H9 (cell line): ENCODE data around the gene GLUL. TPM values are rescaled to one million over a fixed set of nuclear protein-coding genes. Genes with fewer than 3 reads are reported as not detected.

Source experiments
- DNase-seq: peaks from one replicate; pipeline ENCODE4 v3.0.0-alpha.2; 2017
- H2AFZ ChIP-seq: one replicate; pipeline ENCODE4 v1.6.1; 2013; ENCODE audit warnings: mild to moderate bottlenecking, low read length, control low read depth, moderate library complexity
- H2AK5ac ChIP-seq: 2 replicates; pipeline ENCODE4 v1.6.1; 2013; ENCODE audit warnings: low read length, control low read depth, mixed read lengths; ENCODE audit not compliant: insufficient read length
- H2BK120ac ChIP-seq: one replicate; pipeline ENCODE4 v1.6.1; 2013; ENCODE audit warnings: low read depth, mild to moderate bottlenecking, low read length, control low read depth, inconsistent platforms; ENCODE audit not compliant: poor library complexity, severe bottlenecking
- H2BK12ac ChIP-seq: 2 replicates; pipeline ENCODE4 v1.6.1; 2013; ENCODE audit warnings: low read length, control low read depth, mixed read lengths, low read depth; ENCODE audit not compliant: insufficient read length
- H2BK15ac ChIP-seq: 2 replicates; pipeline ENCODE4 v1.6.1; 2013; ENCODE audit warnings: low read depth, low read length, control low read depth
- H2BK20ac ChIP-seq: one replicate; pipeline ENCODE4 v1.6.1; 2013; ENCODE audit warnings: low read depth, mild to moderate bottlenecking, low read length, control low read depth, inconsistent platforms; ENCODE audit not compliant: poor library complexity, severe bottlenecking
- H2BK5ac ChIP-seq: 2 replicates; pipeline ENCODE4 v1.6.1; 2013; ENCODE audit warnings: low read length, control low read depth, mixed read lengths; ENCODE audit not compliant: insufficient read length
- H3K14ac ChIP-seq: 2 replicates; pipeline ENCODE4 v1.6.1; 2013; ENCODE audit warnings: low read length, control low read depth; ENCODE audit not compliant: insufficient read depth
- H3K18ac ChIP-seq: 2 replicates; pipeline ENCODE4 v1.6.1; 2013; ENCODE audit warnings: low read depth, mild to moderate bottlenecking, mixed read lengths, low read length, control low read depth; ENCODE audit not compliant: insufficient read length
- H3K23ac ChIP-seq: 2 replicates; pipeline ENCODE4 v1.6.1; 2013; ENCODE audit warnings: low read length, control low read depth, mixed read lengths, low read depth; ENCODE audit not compliant: insufficient read length
- H3K23me2 ChIP-seq: 2 replicates; pipeline ENCODE4 v1.6.1; 2013; ENCODE audit warnings: low read depth, mild to moderate bottlenecking, mixed read lengths, low read length, control low read depth; ENCODE audit not compliant: insufficient read length, poor library complexity, severe bottlenecking
- H3K27ac ChIP-seq: 2 replicates; pipeline ENCODE4 v1.5.1; 2013; ENCODE audit warnings: low read length, control low read depth, mixed read lengths, low read depth; ENCODE audit not compliant: insufficient read length
- H3K27me3 ChIP-seq: 2 replicates; pipeline ENCODE4 v1.6.1; 2013; ENCODE audit warnings: low read length, control low read depth, inconsistent platforms; ENCODE audit not compliant: insufficient read depth
- H3K4ac ChIP-seq: 2 replicates; pipeline ENCODE4 v1.6.1; 2013; ENCODE audit warnings: low read depth, mild to moderate bottlenecking, control low read depth, inconsistent platforms, low read length, moderate library complexity
- H3K4me1 ChIP-seq: 2 replicates; pipeline ENCODE4 v1.6.1; 2013; ENCODE audit warnings: low read length, control low read depth, inconsistent platforms; ENCODE audit not compliant: insufficient read depth
- H3K4me2 ChIP-seq: 2 replicates; pipeline ENCODE4 v1.6.1; 2013; ENCODE audit warnings: low read length, control low read depth, mixed read lengths; ENCODE audit not compliant: insufficient read length, insufficient read depth
- H3K56ac ChIP-seq: 2 replicates; pipeline ENCODE4 v1.6.1; 2013; ENCODE audit warnings: low read depth, mild to moderate bottlenecking, mixed read lengths, low read length, control low read depth; ENCODE audit not compliant: insufficient read length
- H3K79me1 ChIP-seq: 2 replicates; pipeline ENCODE4 v1.6.1; 2013; ENCODE audit warnings: low read depth, mild to moderate bottlenecking, moderate library complexity, low read length, control low read depth, inconsistent platforms; ENCODE audit not compliant: insufficient read depth, poor library complexity, severe bottlenecking
- H3K79me2 ChIP-seq: 2 replicates; pipeline ENCODE4 v1.6.1; 2013; ENCODE audit warnings: low read length, control low read depth, inconsistent platforms; ENCODE audit not compliant: insufficient read depth
- H3K9ac ChIP-seq: 2 replicates; pipeline ENCODE4 v1.6.1; 2013; ENCODE audit warnings: low read length, control low read depth, mixed read lengths; ENCODE audit not compliant: insufficient read length; ENCODE audit errors: extremely low read depth
- H3K9me3 ChIP-seq: one replicate; pipeline ENCODE4 v1.6.1; 2013; ENCODE audit warnings: low read depth, low read length, inconsistent platforms; ENCODE audit not compliant: control insufficient read depth
- H3T11ph ChIP-seq: one replicate; pipeline ENCODE4 v1.6.1; 2013; ENCODE audit warnings: mild to moderate bottlenecking, low read length, control low read depth, inconsistent platforms
- H4K20me1 ChIP-seq: one replicate; pipeline ENCODE4 v1.6.1; 2013; ENCODE audit not compliant: control insufficient read depth, insufficient read length, insufficient read depth
- H4K5ac ChIP-seq: 2 replicates; pipeline ENCODE4 v1.6.1; 2013; ENCODE audit warnings: low read depth, mild to moderate bottlenecking, mixed read lengths, low read length, control low read depth; ENCODE audit not compliant: insufficient read length
- H4K8ac ChIP-seq: replicated peaks from 2 replicates; pipeline ENCODE4 v1.6.1; 2013; ENCODE audit warnings: low read length, control low read depth, mixed read lengths, low read depth; ENCODE audit not compliant: insufficient read length
- H4K91ac ChIP-seq: 2 replicates; pipeline ENCODE4 v1.6.1; 2013; ENCODE audit warnings: low read depth, mild to moderate bottlenecking, moderate library complexity, mixed read lengths, low read length, control low read depth; ENCODE audit not compliant: insufficient read length
- H3K27ac Mint-ChIP-seq, 3 experiments: 2 replicates in 2 of 3; 3 replicates in 1 of 3; pipeline ENCODE4 v1.8.0; 2020 to 2021; ENCODE audit warnings: mixed read lengths in 3 of 3, mild to moderate bottlenecking in 1 of 3, moderate library complexity in 1 of 3
- H3K27me3 Mint-ChIP-seq: 2 replicates; pipeline ENCODE4 v1.8.0; 2021; ENCODE audit warnings: low read depth, mild to moderate bottlenecking, moderate library complexity, mixed read lengths
- H3K36me3 Mint-ChIP-seq, 3 experiments: 2 replicates in 2 of 3; 3 replicates in 1 of 3; pipeline ENCODE4 v1.8.0; 2020 to 2021; ENCODE audit warnings: low read depth in 3 of 3, mixed read lengths in 3 of 3; ENCODE audit not compliant: insufficient read depth in 1 of 3
- H3K4me1 Mint-ChIP-seq, 2 experiments: 2 replicates each; pipeline ENCODE4 v1.8.0; 2020; ENCODE audit warnings: mixed read lengths in 2 of 2
- H3K4me3 Mint-ChIP-seq, 2 experiments: 2 replicates in 1 of 2; 3 replicates in 1 of 2; pipeline ENCODE4 v1.8.0; 2020 to 2021; ENCODE audit warnings: mild to moderate bottlenecking in 2 of 2, mixed read lengths in 2 of 2, moderate library complexity in 1 of 2
- H3K9me3 Mint-ChIP-seq, 2 experiments: 2 replicates in 1 of 2; 3 replicates in 1 of 2; pipeline ENCODE4 v1.8.0; 2020; ENCODE audit warnings: mild to moderate bottlenecking in 2 of 2, mixed read lengths in 2 of 2, moderate library complexity in 1 of 2
- WGBS: extraction: QIAGEN DNeasy Blood & Tissue Kit; methylation state at CpG from one replicate; pipeline ENCODE4 v1.1.7; 2013; ENCODE audit warnings: missing lambda C conversion rate, low lambda C conversion rate, mixed read lengths; ENCODE audit not compliant: insufficient read length; ENCODE audit errors: extremely low coverage; 5-methylcytosine and 5-hydroxymethylcytosine counted together
- total RNA-seq: library from RNA; stranded (reverse); gene quantifications from 2 replicates; pipeline ENCODE4 v1.2.1, GENCODE V29; 2021
- TF ChIP-seq, protein P1 (sequence below): fragments of 200-600 bp; sonication (generic); conservative IDR thresholded peaks from 3 replicates; pipeline ENCODE4 v1.8.0; 2021; ENCODE audit warnings: antibody characterized with exemption, mild to moderate bottlenecking

Gene GLUL
- total RNA-seq, 1 experiment from 2014 or later: 332 TPM

DNA sequence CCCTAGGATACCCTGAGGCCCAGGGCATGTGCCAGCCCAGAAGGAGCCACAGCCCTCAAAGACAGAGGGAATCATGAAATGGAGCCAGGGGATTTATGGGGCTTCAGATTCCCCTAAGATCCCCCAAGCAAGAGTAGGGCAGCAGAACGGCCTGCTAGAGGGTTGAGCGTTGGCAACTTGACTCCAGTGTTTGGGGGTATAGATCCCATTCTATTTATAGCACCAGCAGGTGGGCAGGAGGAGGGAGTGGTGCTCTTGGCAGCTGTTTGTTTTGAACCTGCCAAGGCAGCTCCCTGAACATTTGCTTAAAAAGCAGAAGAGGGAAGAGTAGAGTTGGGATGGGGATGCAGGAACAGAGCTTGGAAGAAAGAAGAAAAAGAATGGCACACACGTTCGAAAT, 33.7 kb downstream of the GLUL start:
- Histone ChIP-seq H2BK20ac (no peak overlapping the region), H3K4me1 (peaks cover 3% of the 10 kb centered on the region; the same call in 1 of the 2 replicates), H3K79me1 (no peaks in the 10 kb centered on the region), H3K9me3 (no peaks in the 10 kb centered on the region), H4K5ac (no peak overlapping the region), H3K18ac (no peak overlapping the region), H2BK12ac (no peak overlapping the region), H3K23me2 (no peaks in the 10 kb centered on the region), H4K91ac (no peak overlapping the region), H3K27ac (no peak overlapping the region), H2BK15ac (no peak overlapping the region), H4K20me1 (no peaks in the 10 kb centered on the region), H3K56ac (no peak overlapping the region), H3T11ph (no peak overlapping the region), H4K8ac (no peak overlapping the region), H2AK5ac (no peak overlapping the region), H3K14ac (no peak overlapping the region), H2BK120ac (peak overlapping the region; percentile 12), H3K79me2 (no peaks in the 10 kb centered on the region), H3K27me3 (no peaks in the 10 kb centered on the region), H3K4ac (no peak overlapping the region), H3K23ac (no peak overlapping the region), H3K9ac (no peak overlapping the region), H2BK5ac (no peak overlapping the region), H3K4me2 (no peak overlapping the region), H2AFZ (no peak overlapping the region)
- H3K36me3 Mint-ChIP-seq: no peaks in the 10 kb centered on the region
- no peak overlapping the region; a peak in 1 of 5 replicates for H3K4me3 Mint-ChIP-seq
- H3K27me3 Mint-ChIP-seq: no peaks in the 10 kb centered on the region
- WGBS: no CpG with 5 or more reads among the region's 4 CpGs
- peaks cover 30 to 43% of the 10 kb centered on the region in 2 experiments for H3K4me1 Mint-ChIP-seq
- H3K27ac Mint-ChIP-seq: peak overlapping the region in 1 of 3 experiments; percentile 49; a peak in 1 of 7 replicates
- H3K9me3 Mint-ChIP-seq: no peaks in the 10 kb centered on the region; a peak in 1 of 5 replicates
- no peak for DNase-seq
- TF ChIP-seq, protein P1, sequence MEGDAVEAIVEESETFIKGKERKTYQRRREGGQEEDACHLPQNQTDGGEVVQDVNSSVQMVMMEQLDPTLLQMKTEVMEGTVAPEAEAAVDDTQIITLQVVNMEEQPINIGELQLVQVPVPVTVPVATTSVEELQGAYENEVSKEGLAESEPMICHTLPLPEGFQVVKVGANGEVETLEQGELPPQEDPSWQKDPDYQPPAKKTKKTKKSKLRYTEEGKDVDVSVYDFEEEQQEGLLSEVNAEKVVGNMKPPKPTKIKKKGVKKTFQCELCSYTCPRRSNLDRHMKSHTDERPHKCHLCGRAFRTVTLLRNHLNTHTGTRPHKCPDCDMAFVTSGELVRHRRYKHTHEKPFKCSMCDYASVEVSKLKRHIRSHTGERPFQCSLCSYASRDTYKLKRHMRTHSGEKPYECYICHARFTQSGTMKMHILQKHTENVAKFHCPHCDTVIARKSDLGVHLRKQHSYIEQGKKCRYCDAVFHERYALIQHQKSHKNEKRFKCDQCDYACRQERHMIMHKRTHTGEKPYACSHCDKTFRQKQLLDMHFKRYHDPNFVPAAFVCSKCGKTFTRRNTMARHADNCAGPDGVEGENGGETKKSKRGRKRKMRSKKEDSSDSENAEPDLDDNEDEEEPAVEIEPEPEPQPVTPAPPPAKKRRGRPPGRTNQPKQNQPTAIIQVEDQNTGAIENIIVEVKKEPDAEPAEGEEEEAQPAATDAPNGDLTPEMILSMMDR: no peak
